Measurements from ENCODE around the gene TYRO3.
"Not testable (repeated sequence)": the region's sequence is repeated elsewhere in the genome, so short reads cannot be mapped to it uniquely, and the experiment has no call there.

Gene TYRO3

GRCh38 chr15:41577863-41578735, 19.1 kb downstream of the TYRO3 start:
- peak; percentile 58 for DNase-seq

DNA sequence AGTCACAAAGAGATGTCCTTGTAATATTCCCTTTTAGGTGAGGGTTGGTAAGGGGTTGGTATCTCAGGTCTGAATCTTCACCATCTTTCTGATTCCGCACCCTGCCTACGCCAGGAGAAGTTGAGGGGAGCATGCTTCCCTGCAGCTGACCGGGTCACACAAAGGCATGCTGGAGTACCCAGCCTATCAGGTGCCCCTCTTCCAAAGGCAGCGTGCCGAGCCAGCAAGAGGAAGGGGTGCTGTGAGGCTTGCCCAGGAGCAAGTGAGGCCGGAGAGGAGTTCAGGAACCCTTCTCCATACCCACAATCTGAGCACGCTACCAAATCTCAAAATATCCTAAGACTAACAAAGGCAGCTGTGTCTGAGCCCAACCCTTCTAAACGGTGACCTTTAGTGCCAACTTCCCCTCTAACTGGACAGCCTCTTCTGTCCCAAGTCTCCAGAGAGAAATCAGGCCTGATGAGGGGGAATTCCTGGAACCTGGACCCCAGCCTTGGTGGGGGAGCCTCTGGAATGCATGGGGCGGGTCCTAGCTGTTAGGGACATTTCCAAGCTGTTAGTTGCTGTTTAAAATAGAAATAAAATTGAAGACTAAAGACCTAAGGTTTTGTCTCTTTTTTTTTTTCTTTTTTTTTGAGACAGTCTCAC, 19.8 kb downstream of the TYRO3 start:
- no peak for DNase-seq

DNA sequence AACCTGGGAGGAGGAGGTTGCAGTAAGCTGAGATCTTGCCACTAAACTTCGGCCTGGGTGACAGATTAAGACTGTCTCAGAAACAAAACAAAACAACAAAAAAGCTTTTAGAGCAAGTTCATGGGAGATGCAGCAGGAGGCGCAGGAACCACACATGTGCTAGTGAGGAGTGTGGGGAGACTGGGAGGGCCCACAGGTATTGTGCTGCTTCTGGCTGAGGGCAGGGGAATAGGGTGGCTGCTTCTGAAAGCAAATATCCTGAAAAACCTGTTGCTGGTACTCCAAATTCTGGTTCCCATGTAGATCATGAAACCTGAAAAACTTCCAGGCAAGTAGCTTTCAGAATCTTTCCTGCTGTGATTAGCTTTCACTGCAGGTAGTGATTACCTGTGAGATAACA, 22.1 kb downstream of the TYRO3 start:
- peak; percentile 31 for DNase-seq

- no peak for DNase-seq
Measured at GRCh38 chr15:41583795-41584194, 24.8 kb downstream of the TYRO3 start.

- no peak for DNase-seq
Measured at GRCh38 chr15:41584636-41585126, 25.7 kb downstream of the TYRO3 start.

DNA sequence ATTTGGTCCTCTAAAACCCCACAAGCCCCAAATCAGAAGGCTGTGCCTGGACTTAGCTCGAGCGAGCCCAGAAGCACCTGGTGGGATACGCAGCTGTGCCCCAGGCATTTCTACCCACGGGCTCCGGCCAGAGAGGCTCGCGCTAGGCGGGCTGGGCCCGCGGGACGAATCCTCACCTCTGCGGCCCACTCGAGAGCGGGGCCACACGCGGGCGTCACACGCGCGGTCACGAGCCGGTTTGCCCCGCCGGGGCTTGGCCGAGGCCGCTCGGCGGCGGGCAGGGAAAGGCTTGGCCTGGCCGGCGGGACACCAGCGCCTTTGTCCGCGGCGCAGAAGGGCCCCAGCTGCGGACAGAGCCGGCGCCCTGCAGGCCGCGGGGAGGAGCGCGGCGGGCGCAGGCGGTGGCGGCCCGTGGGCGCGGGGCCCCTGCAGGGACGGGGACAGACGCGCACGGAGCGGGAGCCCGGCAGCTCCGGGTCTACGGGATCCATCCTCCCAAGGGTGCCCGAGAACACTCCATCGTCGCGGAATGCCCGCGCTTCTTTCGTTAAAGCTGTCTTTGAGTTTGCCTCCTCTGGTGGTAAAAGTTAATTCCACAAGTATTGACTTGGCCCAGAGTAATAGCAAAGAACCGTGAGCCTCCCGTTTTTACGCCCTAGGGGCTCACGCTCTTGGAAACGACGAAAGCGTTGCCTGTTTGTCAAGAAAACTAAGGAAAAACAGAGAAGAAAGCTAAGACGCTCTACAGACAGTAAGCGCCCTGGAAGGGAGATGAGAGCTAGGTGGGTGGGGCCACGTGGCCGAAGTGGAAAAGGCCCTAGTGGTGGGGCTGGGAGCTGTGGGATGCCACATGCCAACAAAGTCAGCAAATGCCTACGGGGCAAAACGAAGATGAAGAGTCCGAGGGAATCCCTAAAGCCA, 26.4 kb downstream of the TYRO3 start:
- peak; percentile 65 for DNase-seq

DNA sequence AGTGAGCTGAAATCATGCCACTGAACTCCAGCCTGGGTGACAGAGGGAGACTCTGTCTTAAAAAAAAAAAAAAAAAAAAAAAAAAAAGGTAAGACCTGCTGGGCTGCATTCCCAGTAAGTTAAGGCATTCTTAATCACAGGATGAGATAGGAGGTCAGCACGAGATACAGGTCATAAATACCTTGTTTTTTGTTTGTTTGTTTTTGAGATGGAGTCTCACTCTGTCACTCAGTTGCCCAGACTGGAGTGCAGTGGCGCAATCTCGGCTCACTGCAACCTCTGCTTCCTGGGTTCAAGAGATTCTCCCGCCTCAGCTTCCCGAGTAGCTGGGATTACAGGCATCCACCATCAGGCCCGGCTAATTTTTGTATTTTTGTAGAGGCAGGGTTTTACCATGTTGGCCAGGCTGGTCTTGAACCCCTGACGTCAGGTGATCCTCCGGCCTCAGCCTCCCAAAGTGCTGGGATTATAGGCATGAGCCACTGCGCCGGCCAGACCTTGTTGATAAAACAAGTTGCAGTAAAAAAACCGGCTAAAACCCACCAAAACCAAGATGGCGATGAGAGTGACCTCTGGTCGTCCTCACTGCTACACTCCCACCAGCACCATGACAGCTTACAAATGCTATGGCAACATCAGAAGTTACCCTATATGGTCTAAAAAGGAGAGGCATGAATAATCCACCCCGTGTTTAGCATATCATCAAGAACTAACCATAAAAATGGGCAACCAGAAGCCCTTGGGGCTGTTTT, 27.7 kb downstream of the TYRO3 start:
- not testable (repeated sequence) for DNase-seq

GRCh38 chr15:41589018-41589417, 30.0 kb downstream of the TYRO3 start:
- DNase-seq: not testable (repeated sequence)

DNA sequence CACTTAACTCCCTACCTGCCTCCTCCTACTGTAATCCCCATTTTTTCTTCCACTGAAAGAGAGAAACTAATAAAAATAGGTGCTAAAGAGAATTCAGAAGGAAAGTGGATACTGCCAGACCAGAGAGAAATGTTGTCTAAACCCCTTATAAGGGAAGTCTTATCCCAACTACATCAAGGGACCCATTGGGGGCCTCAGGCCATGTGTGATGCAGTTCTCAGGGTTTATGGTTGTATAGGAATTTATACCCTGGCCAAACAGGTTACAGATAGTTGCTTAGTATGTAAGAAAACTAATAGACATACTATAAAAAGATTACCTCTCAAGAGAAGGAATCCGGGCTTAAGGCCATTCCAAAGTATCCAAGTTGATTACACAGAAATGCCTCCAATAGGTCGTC, 30.6 kb downstream of the TYRO3 start:
- DNase-seq: not testable (repeated sequence)

DNA sequence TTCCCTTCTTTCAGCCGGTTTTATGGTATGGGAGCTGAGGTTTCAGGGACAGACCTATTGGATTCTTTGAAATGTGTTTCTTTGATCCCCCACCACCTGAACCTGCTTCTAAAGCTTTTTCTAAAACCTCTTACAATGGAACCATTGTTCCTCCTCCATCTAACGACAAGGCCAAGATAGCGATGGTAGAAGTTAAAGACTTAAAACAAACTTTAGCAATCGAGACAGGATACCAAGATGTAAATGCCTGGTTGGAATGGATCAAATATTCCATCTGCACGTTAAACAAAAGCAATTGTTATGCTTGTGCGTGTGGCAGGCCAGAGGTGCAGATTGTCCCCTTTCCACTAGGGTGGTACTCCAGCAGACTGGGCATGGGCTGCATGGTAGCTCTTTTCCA, 32.2 kb downstream of the TYRO3 start:
- DNase-seq: not testable (repeated sequence)

DNA sequence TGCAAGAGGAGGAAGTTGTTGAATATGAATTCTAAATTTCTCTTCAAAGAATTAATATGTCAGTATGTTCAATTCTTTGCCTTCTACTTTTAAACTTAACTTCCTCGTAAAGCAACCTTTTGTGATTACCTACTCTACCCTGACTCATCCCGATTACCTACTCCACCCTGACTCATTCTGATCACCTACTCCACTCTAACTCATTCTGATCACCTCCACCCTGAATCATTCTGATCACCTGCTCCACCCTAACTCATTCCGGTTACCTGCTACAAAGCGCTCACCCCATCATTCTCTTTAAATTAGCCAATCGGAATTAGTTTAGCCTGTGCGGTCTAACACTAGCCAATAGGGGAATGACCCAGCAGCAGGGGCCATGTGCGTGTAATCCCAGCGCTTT, 33.7 kb downstream of the TYRO3 start:
- not testable (repeated sequence) for DNase-seq

DNA sequence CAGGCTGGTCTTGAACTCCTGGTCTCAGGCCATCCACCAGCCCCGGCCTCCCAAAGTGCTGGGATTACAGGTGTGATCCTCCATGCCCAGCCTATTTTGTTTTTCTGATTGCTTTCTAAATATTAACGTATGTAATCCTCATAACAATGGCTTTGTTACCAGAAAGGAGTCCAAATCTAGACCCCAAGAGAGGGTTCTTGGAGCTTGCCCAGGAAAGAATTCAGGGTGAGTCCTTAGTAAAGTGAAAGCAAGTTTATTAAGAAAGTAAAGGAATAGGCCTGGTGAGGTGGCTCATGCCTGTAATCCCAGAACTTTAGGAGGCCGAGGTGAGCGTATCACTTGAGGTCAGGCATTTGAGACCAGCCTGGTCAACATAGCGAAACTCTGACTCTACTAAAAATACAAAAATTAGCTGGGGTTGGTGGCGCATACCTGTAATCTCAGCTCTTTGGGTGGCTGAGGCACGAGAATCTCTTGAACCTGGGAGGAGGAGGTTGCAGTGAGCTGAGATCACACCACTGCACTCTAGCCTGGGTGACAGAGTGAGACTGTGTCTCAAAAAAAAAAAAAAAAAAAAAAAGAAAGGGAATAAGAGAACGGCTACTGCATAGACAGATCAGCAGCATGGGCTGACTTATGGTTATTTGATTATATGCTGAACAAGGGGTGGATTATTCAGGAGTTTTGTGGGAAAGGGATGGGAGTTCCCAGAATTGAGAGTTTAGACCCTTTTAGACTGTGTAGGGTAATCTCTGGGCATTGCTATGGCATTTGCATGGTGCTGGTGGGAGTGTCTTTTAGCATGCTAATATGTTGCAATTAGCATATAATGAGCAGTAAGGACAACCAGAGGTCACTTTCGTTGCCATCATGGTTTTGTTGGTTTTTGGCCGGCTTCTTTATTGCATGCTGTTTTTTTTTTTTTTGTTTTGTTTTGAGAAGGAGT, 36.1 kb downstream of the TYRO3 start:
- no peak for DNase-seq

DNA sequence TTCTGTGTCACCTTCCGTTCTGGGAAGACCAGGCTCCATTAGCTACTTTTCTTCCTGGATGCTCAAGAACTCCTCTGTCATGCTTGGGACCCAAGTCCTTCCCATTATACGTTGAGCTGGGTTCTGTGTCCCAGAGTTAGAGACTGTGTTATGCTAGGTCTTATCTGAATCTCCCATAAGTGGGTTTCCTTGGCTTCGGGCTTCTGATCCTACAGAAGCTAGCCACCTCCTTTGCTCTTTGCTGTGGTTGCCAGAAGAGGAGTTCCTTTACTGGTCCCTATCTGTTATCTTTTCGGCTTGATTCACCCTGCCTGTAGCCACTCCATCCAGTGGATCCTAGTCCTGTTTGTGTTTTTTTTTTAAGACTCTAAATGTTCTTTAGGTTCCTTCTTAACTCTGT, 38.0 kb downstream of the TYRO3 start:
- peak; percentile 14 for DNase-seq

GRCh38 chr15:41597787-41598186, 38.8 kb downstream of the TYRO3 start:
- no peak for DNase-seq

DNA sequence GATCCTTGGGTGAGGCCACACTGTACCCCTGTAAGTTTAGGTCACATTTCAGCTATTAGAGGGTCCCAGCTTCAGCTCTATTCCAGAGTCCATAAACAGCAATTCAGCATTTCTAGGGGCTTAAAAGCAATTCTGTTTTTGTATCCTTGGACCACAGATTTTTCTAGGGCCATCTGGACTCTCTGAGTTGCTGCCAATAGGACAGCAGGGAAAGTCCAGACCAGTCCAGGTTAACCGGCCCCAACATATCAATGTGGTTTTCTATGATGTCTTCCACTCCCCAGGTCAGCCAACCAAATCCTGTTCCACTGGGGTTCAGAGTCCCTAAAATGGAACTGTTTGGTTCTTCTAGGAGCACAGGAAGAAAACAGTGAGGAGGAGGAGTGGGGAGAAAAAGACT, 40.0 kb downstream of the TYRO3 start:
- no peak for DNase-seq

DNA sequence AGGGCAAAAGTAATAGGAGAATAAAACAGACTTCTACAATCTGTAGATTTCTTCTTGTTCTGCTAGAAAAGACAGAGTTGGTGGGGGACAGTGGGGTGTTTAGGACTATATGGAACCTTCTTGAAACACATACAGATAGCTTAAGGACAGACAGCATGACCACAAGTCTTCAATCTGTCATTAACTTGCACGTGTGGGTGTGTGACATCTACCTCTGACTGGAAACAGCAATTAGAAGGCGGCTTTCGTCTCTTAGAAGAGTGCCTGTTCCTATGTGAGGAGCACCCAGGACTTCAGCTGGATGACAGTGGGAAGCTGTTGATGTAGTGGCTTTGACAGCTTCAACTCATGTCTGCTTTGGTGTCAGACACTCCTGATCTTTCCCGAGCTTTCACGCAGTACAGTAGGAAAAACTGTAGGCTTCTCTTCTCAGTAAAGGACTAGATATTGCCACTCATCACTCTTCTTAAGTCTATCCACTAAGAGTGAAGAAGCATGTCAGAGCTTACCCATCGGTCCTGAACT, 44.5 kb downstream of the TYRO3 start:
- DNase-seq: no peak

DNA sequence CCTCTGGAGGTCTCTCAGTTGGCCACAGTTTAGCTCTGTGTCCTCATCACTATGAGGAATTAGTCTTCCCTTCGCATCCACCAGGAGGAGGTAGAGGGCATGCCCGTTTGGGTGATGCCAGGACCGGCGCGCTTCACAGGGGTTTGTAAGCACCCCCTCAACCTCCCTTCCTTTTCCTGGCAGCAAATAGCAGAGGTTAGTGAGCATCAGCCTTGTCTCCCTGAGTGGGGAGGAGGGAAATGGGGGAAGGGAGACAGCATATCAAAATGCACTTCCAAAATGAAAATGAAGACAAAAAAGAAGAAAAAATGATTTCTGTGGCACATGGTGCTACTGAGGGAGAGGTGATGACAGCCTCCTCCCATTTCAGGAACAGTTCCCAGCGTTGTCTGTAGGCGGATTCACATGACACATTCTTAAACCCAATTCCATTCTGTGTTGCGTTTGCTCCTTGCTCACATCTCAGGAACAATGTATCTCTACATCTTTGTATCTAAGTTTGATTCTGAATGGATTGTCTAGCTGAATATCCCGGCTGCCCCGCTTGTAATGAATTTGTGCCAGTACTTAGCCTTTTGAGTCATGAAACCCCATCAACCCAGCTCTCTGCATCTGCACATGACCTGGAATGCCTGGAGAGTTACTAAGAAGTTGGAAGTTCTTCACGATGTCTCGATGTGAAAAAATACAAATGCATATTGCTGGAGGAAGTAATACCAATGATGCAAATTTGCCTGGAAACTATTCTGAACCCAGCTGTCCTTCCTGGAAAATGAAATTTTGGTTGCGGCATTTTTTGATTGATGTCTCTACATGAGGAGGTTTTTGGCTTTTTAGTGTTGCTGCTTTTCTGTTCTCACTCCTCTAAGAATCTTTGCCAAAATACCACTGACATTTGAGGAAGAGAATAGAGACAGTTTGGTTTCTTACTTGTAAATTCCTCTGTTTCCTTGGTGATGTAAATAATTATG, 45.2 kb downstream of the TYRO3 start:
- peak; percentile 83 for DNase-seq

DNA sequence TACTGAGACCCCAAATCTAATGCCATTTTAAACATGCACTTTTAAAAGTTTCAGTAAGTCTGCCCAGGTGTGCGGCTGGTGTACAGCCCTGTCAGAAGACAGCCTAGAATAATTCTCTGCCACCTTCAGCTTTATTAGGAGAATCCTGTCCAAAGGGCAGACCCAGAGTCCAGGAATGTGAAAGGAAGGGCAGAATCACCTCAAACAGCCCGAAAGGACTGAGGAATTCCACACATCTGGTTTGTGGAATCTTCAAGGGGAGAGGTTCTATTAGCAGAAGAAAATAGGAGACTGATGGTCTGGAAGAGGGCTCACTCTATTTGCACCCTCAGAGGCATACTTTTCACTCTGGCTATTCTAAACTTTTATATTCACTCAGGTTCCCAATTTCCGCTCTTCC, 46.6 kb downstream of the TYRO3 start:
- DNase-seq: no peak

DNA sequence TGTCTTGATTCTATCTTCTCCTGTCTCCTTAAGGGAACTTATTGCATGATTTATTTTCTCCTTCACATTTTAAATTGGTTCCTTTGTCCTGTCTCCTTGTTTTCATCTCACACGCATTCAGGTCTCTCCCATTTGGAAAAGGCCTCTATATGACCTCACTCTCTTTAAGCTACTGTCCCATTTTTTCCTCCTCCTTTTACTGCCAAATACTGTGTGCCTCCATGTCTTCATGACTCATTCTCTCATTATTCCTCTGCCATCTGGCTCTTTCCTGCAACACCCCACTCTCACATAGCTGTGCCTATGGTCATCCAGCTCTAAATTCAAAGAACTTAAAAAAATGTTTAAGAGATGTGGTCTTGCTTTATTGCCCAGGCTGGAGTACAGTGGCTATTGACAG, 48.0 kb downstream of the TYRO3 start:
- no peak for DNase-seq

DNA sequence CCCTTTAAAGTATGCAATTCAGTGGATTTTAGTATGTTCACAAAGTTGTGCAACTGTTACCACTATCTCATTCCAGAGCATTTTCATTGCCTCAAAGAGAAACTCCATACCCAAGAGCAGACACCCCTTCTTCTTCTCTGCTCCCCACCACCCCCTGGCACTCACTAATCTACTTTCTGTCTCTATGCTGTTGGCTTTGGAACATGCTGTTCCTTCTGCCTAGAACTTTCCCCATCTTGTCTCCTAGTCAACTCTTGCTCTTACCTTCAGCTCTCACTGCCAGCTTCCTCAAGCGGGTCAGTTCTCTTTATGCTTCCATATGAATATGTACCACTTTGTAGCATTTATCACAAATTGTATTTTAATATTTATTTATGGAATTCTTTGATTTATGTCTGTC, 50.1 kb downstream of the TYRO3 start:
- DNase-seq: no peak

Measured in hematopoietic multipotent progenitor cell treated with erythropoietin and hydrocortisone succinate and interleukin-3 and kit ligand, for 6 days (in vitro differentiated cells).